ENCODE measurements around the gene RAB36.

RAB36 gene

DNA sequence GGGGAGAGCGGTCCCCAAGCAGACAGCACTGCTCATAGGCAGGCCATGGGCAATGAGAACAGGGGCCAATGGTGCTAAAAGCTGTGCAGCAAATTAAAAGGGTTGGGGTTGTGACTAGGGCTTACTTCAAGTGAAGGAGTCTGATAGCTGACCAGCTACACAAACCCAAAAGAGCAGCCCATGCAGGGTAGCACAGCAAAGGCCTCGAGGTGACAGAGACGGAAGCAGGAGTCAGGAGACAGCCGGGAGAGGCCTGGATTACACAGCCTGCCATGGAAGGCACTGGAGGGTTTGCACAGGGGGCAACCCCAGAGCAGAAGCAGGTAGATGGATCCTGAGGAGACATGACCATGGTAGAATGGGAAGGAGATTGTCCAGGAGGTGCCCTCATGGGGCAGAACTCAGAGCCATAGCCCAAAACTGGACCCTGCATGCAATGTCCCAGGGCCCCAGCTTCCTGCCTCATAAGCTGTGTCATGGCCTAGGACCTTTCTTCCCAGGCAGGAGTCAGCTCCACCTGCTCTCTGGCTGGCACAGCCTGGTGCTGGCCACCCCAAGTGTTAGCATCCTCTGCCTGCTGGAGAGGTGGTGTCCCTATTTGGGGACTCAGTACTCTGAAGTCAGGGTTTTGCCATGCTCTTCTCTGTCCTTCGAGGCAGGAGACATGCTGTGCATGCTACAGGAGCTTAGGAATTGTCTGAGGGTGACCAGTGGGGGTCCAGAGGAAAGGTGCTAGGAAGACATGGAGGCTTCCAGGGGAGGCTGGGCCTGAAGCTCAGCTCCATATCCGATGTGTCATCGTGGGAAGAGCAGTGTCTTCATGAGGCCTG is 36.8 kb upstream of the RAB36 start:
- no peak for DNase-seq

GRCh38 chr22:23109079-23109347 is 36.3 kb upstream of the RAB36 start:
- DNase-seq, result no peak

GRCh38 chr22:23109441-23109978 is 35.8 kb upstream of the RAB36 start:
- no peak for DNase-seq

GRCh38 chr22:23110190-23110921 is 34.9 kb upstream of the RAB36 start:
- DNase-seq, result no peak

DNA sequence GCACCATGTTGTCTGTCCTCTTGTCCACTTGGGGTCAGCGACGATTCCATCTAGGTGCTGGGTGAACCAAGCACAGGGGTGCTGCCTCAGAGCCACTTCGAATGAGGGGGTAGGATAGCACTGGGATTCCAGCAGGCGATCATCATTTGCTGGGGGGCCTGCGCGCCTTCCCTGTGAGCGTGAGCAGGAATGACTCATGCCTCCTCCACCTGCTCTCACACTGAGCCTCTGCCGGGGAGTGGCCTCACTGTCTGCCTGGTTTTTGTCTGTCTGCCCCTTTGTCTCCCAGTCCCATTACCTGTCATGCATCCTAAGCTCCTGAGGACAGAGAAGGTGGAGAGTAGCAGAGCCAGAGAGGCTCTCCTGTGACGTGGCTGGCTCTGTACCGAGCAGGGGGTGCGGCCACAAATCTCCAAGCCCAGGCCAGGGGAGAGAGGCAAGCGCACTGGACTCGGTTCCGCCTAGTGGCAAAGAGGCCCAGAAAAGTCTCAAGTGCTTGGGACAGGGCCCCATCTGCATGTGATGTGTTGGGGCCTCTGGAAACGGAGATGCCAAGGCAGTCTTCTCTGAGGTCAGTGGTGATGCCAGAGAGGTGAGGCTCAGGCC is 34.3 kb upstream of the RAB36 start:
- no peak for DNase-seq

DNA sequence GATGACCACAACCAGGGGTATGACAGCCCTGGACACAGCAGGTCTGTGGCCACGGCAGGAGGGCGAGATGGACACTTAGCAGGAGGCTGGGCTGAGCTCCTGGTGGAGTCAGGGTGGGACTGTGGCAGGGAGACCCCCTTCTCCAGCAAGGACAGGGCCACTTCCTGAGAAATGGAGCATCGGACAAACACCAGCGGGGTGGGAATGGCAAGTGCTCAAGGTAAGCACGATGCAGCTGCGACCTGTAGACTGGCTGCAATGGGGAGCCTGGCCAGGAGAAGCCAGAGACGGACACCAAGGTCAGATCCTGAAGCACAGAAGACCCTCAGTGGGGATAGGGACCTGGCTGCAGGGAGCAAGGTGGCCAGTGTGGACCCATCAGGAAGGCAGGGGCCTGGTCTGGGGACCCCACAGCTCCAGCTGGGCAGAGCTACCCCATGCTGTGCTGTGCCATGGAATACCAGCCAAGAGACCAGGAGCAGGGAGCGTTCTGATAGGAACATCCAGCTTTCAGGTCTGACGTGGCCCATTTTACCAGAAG is 32.7 kb upstream of the RAB36 start:
- DNase-seq, result no peak

DNA sequence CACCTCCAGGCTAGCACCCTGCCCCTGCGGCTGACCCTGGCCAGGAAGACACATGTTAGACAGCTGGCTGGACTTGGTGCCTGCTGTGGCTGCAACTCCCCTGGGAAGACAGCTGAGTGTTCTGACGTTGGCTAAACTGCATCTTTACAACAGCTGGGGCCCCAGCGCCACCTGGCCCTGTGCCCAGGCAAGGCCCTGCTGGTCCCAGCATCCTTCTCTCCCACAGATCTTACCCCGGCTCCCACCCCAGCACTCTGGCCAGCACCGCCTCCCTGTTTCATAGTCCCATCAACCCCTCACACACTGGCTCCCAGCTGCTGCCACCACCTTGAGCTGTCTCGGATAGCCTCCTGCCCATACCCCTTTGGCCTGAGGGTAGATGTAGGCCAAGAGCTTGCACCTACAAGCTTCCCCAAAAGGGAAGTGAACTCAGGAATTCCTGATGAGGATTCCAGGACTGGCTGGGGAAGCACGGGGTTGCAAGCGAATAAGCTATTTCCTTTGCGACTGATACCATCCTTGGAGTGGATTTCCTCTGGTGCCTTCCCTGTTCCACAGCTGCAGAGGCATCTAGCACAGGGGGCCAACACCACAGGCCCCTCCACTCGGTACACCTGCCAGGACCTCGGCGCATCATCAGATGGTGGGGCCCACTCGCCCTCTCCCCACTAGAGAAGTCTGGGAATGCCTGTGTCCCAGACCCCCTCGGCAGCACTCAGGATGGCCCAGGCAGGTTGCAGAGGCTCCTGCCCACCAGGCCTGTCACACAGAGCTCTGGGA is 32.0 kb upstream of the RAB36 start:
- DNase-seq, result no peak

GRCh38 chr22:23113847-23114720 is 31.2 kb upstream of the RAB36 start:
- DNase-seq, result no peak

GRCh38 chr22:23114721-23115020 is 30.6 kb upstream of the RAB36 start:
- no peak for DNase-seq

DNA sequence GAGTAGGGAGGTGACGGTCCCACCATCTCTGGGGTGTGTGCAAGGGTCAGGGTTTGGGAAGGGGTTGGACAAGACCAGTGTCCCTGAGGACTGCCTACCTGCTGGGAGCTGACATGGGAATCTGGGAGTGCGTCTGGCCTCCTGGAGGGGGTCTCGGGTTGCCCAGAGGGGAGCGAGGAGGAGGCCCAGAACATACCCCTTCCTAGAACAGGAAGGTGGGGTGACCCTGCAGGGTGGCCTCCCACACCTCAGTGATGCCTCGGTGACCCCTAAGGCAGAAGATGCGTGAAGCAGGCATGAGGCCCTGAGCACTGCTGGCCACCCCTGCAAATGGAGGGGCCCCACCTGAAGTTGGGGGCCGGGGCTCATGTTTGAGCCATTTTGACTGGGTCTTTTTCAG is 29.9 kb upstream of the RAB36 start:
- DNase-seq, result no peak

GRCh38 chr22:23115825-23116494 is 29.3 kb upstream of the RAB36 start:
- no peak for DNase-seq

- no peak for DNase-seq
Measured at GRCh38 chr22:23116506-23117263, 28.6 kb upstream of the RAB36 start.

GRCh38 chr22:23117275-23117674 is 28.0 kb upstream of the RAB36 start:
- DNase-seq, result no peak

GRCh38 chr22:23117891-23118646 is 27.2 kb upstream of the RAB36 start:
- no peak for DNase-seq

GRCh38 chr22:23118647-23119493 is 26.4 kb upstream of the RAB36 start:
- no peak for DNase-seq

GRCh38 chr22:23119494-23120414 is 25.5 kb upstream of the RAB36 start:
- no peak for DNase-seq

DNA sequence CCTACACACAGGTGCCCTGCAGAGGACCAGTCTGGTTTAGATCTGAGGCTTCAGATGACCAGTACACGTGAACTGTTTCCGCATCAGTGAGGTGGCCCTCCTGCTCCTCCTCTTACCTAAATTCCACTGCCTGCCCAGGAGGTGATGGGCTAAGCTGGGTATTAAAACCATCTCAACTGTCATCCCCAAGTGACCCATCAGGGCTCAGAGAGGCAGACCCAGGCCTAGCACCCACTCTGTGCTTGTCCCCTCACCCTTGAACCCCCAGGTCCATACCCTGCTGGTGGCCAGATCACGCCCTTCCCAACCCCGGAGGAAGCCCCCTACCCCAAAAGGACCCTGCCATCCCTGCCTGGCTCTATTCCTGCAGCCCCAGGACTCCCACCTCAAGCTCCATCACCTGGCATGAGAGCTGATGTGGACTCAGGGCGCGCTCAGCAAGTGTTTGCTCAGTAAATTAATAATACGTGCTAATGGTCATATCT is 24.8 kb upstream of the RAB36 start:
- no peak for DNase-seq

GRCh38 chr22:23121000-23121421 is 24.3 kb upstream of the RAB36 start:
- no peak for DNase-seq

All from inflammatory macrophage treated with lipopolysaccharide for 4 hours (primary cell).